IMR-90 (cell line): Measurements from ENCODE around the gene NANOG. TPM values are rescaled to one million over a fixed set of nuclear protein-coding genes. Genes with fewer than 3 reads are reported as not detected.

Experiments used
- ATAC-seq: fragments of 200-7000 bp; cut with Tn5 transposase; 2 replicates; pipeline ENCODE4 v1.9.1; 2020; ENCODE audit warnings: low read depth, mild to moderate bottlenecking, moderate library complexity
- BruUV-seq: library from RNA; stranded (reverse); fragments of 400-500 nt; replicated peaks from 2 replicates; lab custom pipeline; 2021; lab: Mats Ljungman, UMichigan
- CTCF ChIA-PET: fragments of 300-600 bp; formaldehyde crosslinking; extraction: SDS; loops from one replicate; lab custom pipeline; 2021; ENCODE audit warnings: antibody characterized with exemption; lab: Yijun Ruan, JAX
- POLR2A ChIA-PET: fragments of 300-600 bp; sonication (Branson Sonifier 250); formaldehyde crosslinking; loops from one replicate; lab custom pipeline; 2022; ENCODE audit warnings: antibody characterized with exemption; ENCODE audit not compliant: unreplicated experiment; lab: Charles Lee
- DNase-seq: peaks from one replicate; pipeline ENCODE4 v3.0.0; 2013
- H2AFZ ChIP-seq: replicated peaks from 2 replicates; pipeline ENCODE3; 2013; ENCODE audit warnings: low read length, mild to moderate bottlenecking; ENCODE audit not compliant: poor library complexity
- H2AK5ac ChIP-seq: 2 replicates; pipeline ENCODE4 v1.6.1; 2013; ENCODE audit warnings: low read depth, low read length, inconsistent platforms
- H2AK9ac ChIP-seq: replicated peaks from 2 replicates; pipeline ENCODE3; 2013; ENCODE audit warnings: mild to moderate bottlenecking, low read depth, low read length, moderate library complexity; ENCODE audit not compliant: poor library complexity
- H2BK120ac ChIP-seq: 2 replicates; pipeline ENCODE4 v1.6.1; 2013; ENCODE audit warnings: low read depth, low read length, inconsistent platforms
- H2BK15ac ChIP-seq: 3 replicates; pipeline ENCODE4 v1.6.1; 2013; ENCODE audit warnings: low read depth, low read length, inconsistent platforms
- H2BK20ac ChIP-seq: 2 replicates; pipeline ENCODE4 v1.6.1; 2013; ENCODE audit warnings: low read depth, mild to moderate bottlenecking, inconsistent platforms, low read length, moderate library complexity
- H2BK5ac ChIP-seq: 2 replicates; pipeline ENCODE4 v1.6.1; 2013; ENCODE audit warnings: mild to moderate bottlenecking, low read depth, low read length, inconsistent platforms; ENCODE audit not compliant: poor library complexity, severe bottlenecking
- H3K14ac ChIP-seq: replicated peaks from 2 replicates; pipeline ENCODE4 v1.6.1; 2013; ENCODE audit warnings: low read depth, low read length, inconsistent platforms
- H3K18ac ChIP-seq: 2 replicates; pipeline ENCODE4 v1.6.1; 2013; ENCODE audit warnings: low read depth, low read length, control low read depth
- H3K23ac ChIP-seq: 2 replicates; pipeline ENCODE4 v1.6.1; 2013; ENCODE audit warnings: low read depth, low read length, inconsistent platforms
- H3K27ac ChIP-seq: 2 replicates; pipeline ENCODE4 v1.5.1; 2013; ENCODE audit warnings: mild to moderate bottlenecking, control low read depth, low read length; ENCODE audit not compliant: insufficient read depth
- H3K27me3 ChIP-seq: 2 replicates; pipeline ENCODE4 v1.6.1; 2013; ENCODE audit warnings: low read length; ENCODE audit not compliant: control insufficient read depth, insufficient read depth
- H3K36me3 ChIP-seq: 2 replicates; pipeline ENCODE4 v1.6.1; 2013; ENCODE audit warnings: low read length, mixed read lengths; ENCODE audit not compliant: control insufficient read depth, insufficient read depth
- H3K4ac ChIP-seq: 2 replicates; pipeline ENCODE4 v1.6.1; 2013; ENCODE audit warnings: low read depth, low read length, inconsistent platforms
- H3K4me1 ChIP-seq: 2 replicates; pipeline ENCODE4 v1.6.1; 2013; ENCODE audit warnings: low read length, mixed read lengths; ENCODE audit not compliant: control insufficient read depth, insufficient read depth
- H3K4me2 ChIP-seq: 2 replicates; pipeline ENCODE4 v1.6.1; 2013; ENCODE audit warnings: low read depth, mild to moderate bottlenecking, control low read depth, low read length, moderate library complexity
- H3K4me3 ChIP-seq: 2 replicates; pipeline ENCODE4 v1.5.1; 2013; ENCODE audit warnings: low read depth, mild to moderate bottlenecking, control low read depth, low read length, moderate library complexity; ENCODE audit not compliant: insufficient read depth
- H3K56ac ChIP-seq: 2 replicates; pipeline ENCODE4 v1.6.1; 2013; ENCODE audit warnings: low read length, inconsistent platforms; ENCODE audit not compliant: insufficient read depth; ENCODE audit errors: extremely low read depth
- H3K79me1 ChIP-seq, 2 experiments: 2 replicates each; pipeline ENCODE4 v1.6.1; 2013; ENCODE audit warnings: low read length in 2 of 2, inconsistent platforms in 1 of 2, low read depth in 1 of 2
- H3K9ac ChIP-seq: 2 replicates; pipeline ENCODE4 v1.6.1; 2013; ENCODE audit warnings: low read depth, low read length, control low read depth
- H3K9me1 ChIP-seq: 2 replicates; pipeline ENCODE4 v1.6.1; 2013; ENCODE audit warnings: low read length, inconsistent platforms; ENCODE audit not compliant: insufficient read depth
- H3K9me3 ChIP-seq: 2 replicates; pipeline ENCODE4 v1.6.1; 2013; ENCODE audit warnings: low read length; ENCODE audit not compliant: control insufficient read depth, insufficient read depth
- H4K20me1 ChIP-seq: 2 replicates; pipeline ENCODE4 v1.6.1; 2013; ENCODE audit warnings: low read length, inconsistent platforms; ENCODE audit not compliant: insufficient read depth
- H4K5ac ChIP-seq: 2 replicates; pipeline ENCODE4 v1.6.1; 2013; ENCODE audit warnings: mild to moderate bottlenecking, low read depth, low read length, control low read depth
- H4K8ac ChIP-seq, 2 experiments: 2 replicates each; pipeline ENCODE4 v1.6.1; 2013; ENCODE audit warnings: low read depth in 2 of 2, low read length in 2 of 2, control low read depth in 1 of 2, inconsistent platforms in 1 of 2
- H4K91ac ChIP-seq: 2 replicates; pipeline ENCODE4 v1.6.1; 2013; ENCODE audit warnings: low read depth, low read length, inconsistent platforms; ENCODE audit not compliant: insufficient read depth
- MAFK ChIP-seq: IDR thresholded peaks from 2 replicates; pipeline ENCODE4 v1.6.1; 2012; ENCODE audit warnings: low read depth, low read length, improper control_type of control experiment
- WGBS, 2 experiments: methylation state at CpG; one replicate each; pipeline versions ENCODE4 v1.1.5 to v1.1.7; 2013; ENCODE audit warnings: missing lambda C conversion rate in 2 of 2; ENCODE audit not compliant: insufficient read length in 1 of 2; ENCODE audit errors: extremely low coverage in 2 of 2; 5-methylcytosine and 5-hydroxymethylcytosine counted together
- dilution Hi-C: fragments of 300-500 bp; cut with HindIII; formaldehyde crosslinking; loops from one replicate; pipeline ENCODE4 v1.14.3; 2018; ENCODE audit warnings: low sequenced_read_pairs; ENCODE audit not compliant: unreplicated experiment
- in situ Hi-C: fragments of 300-500 bp; cut with MboI; formaldehyde crosslinking; loops from 3 replicates; pipeline ENCODE4 v1.14.3; 2019; ENCODE audit warnings: low sequenced_read_pairs, inconsistent platforms, mixed read lengths
- intact Hi-C: fragments of 100-400 bp; cut with micrococcal nuclease; formaldehyde crosslinking; loops from 2 replicates; pipeline ENCODE4 v1.10.0; 2022
- polyA plus RNA-seq, 3 experiments: library from polyadenylated mRNA; depleted of rRNA; stranded (reverse); fragments of >200 nt; gene quantifications; 2 replicates each; pipeline ENCODE4 v1.2.3, GENCODE V29; 2012; ENCODE audit warnings: low replicate concordance in 1 of 3
- total RNA-seq: library from RNA; depleted of rRNA; stranded (reverse); fragments of >200 nt; gene quantifications from 2 replicates; pipeline ENCODE4 v1.2.3, GENCODE V29; 2012

The NANOG gene
- total and polyA plus RNA-seq, 2 of the 4 experiments (the other 2 are of a cell fraction): not detected

GRCh38 chr12:7781274-7781673 is 7.9 kb upstream of the NANOG start:
- in situ Hi-C loops: no loop called here
- TF ChIP-seq MAFK: no peak
- H3K56ac ChIP-seq: no peak overlapping the region
- no TSS peak for BruUV-seq
- H3K4ac ChIP-seq: no peak overlapping the region
- H3K79me1 ChIP-seq: no peaks in the 10 kb centered on the region
- H4K20me1 ChIP-seq: no peaks in the 10 kb centered on the region
- H3K27ac ChIP-seq: no peak overlapping the region
- no peak overlapping the region for H4K91ac ChIP-seq
- H3K9ac ChIP-seq: no peak overlapping the region
- no peak overlapping the region for H2AK5ac ChIP-seq
- no peak for ATAC-seq
- dilution Hi-C loops: no loop called here
- no peak overlapping the region for H3K4me2 ChIP-seq
- no peaks in the 10 kb centered on the region for H3K9me1 ChIP-seq
- 50% methylated on average over 1 of the region's 3 CpGs; no CpG with 5 or more reads in 1 of the 2 experiments for whole genome bisulfite sequencing, 2 experiments
- H3K27me3 ChIP-seq: no peaks in the 10 kb centered on the region
- no peaks in the 10 kb centered on the region for H3K9me3 ChIP-seq
- no peak for DNase-seq
- H3K14ac ChIP-seq: no peak overlapping the region
- H2BK5ac ChIP-seq: no peak overlapping the region
- H3K18ac ChIP-seq: no peak overlapping the region
- H2AK9ac ChIP-seq: no peak overlapping the region
- no peak overlapping the region for H3K23ac ChIP-seq
- POLR2A ChIA-PET: no interaction called here
- H2BK120ac ChIP-seq: no peak overlapping the region
- H3K4me1 ChIP-seq: no peaks in the 10 kb centered on the region
- intact Hi-C loops: no loop called here
- H4K5ac ChIP-seq: no peak overlapping the region
- CTCF ChIA-PET: no interaction called here
- H4K8ac ChIP-seq: no peak overlapping the region
- no peaks in the 10 kb centered on the region for H3K36me3 ChIP-seq
- H2AFZ ChIP-seq: no peak overlapping the region
- H2BK20ac ChIP-seq: no peak overlapping the region
- H3K4me3 ChIP-seq: no peak overlapping the region
- H2BK15ac ChIP-seq: no peak overlapping the region
